Head of caudate nucleus (tissue), 42 donors: ENCODE data around the gene ARHGAP42.

Source experiments
- DNase-seq, 42 donors: peaks; one replicate each; pipeline versions ENCODE4 v3.0.0 to v3.0.0-alpha.2; 2020 to 2021; ENCODE audit warnings: mixed read lengths in 7 of 42
- intact Hi-C: fragments of 100-400 bp; cut with DNase I; formaldehyde crosslinking; loops from one replicate; pipeline ENCODE4 v1.15.0; 2022

ARHGAP42 gene

DNA sequence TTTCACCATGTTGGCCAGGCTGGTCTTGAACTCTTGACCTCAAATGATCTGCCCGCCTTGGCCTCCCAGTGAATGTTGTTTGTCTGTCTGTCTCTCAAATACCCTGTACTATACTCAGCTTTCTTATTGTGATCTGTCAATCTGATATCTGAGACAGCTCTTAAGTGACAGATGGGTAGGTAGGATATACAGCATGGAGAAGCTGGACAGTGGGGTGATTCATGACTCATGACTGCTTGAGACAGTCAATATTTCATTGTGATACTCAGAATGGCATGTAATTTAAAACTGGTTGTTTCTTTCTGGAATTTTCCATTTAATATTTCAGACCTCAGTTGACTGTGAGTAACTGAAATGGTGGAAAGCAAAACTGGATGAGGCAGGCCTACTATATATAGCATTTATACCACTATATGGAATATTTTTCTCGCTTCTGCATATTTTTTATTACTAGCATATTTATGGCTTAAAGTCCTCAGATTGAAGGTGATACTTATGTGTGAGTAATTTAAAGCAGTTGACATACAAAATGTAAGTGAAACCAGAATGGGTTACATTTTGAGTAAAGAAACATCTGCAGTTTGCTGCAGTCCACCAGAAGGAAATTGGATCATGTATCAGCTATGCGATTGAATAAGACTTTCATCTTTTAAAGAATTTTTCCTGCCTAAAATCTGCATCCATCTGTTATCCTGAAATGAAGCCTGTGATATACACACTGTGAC is 22.3 kb downstream of the ARHGAP42 start:
- intact Hi-C loops = no loop called here
- DNase-seq = no peak

- DNase-seq = no peak
- intact Hi-C loops = no loop called here
These were observed 24.9 kb downstream of the ARHGAP42 start for GRCh38 chr11:100711984-100712383.

DNA sequence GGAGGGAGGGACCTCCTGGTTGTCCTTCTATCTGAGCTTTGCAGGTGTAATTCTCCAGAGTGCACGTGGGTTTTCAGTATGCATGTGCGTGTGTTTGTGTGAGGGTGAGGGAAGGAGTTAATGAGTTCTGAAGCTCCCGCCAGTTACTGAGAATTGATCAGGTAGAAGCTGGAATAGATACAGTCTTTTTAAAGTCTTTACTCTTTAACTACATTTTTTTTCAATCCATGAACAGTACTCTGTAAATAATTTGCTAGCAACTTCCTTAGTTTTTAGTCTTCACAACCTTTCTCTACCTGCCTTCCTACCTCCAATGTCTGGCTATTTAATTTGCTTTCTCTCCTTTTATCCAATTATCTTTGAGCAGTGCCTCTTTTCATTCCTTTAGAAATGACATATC is 25.5 kb downstream of the ARHGAP42 start:
- no peak for DNase-seq
- intact Hi-C loops = no loop called here

DNA sequence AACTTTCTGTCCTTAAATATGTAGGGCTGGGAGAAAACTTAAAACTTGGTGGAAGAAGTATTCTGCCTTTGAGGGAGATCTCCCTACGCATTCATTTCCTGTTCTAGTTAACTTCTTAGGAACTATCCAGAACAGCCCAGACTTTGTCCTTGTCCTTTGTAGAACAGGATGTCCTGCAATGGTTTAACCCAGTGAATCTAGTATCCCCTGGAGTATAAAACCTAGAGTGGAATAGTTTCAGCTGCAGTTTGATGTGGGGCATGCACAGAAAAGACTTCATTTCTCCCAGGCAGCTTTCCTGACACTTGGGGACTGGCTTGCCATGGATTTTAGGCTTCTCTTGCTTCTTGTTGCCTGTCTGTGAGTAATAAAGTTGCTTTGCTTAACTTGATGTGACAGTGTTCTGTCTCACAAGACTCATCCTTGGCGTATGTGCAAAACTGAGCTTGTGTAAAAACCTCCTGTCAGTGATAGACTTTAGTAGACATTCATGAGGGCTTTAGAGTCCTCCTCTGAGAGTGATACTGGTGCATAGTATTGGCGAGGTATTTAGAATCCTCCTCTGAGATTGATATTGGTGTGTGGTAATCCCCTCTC is 28.2 kb downstream of the ARHGAP42 start:
- intact Hi-C loops = no loop called here
- no peak for DNase-seq

DNA sequence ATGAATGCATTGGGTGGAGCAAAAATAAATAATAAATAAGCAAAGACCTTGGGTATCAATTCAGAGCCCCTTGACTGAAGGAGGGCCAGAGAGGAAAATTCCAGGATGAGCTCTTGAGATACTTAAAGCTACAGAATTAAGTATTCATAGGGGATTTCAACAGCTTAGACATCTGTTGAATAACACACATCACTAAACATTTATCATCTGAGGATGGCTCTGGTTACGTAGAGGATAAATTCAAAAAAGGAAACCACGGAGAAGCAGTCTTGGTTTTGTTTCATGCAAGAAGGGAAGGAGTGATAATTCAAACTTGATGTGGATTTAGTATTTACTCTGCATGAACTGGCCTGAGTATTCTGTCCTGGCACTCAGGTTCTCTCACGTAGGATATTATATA is 29.8 kb downstream of the ARHGAP42 start:
- DNase-seq = no peak
- intact Hi-C loops = no loop called here

DNA sequence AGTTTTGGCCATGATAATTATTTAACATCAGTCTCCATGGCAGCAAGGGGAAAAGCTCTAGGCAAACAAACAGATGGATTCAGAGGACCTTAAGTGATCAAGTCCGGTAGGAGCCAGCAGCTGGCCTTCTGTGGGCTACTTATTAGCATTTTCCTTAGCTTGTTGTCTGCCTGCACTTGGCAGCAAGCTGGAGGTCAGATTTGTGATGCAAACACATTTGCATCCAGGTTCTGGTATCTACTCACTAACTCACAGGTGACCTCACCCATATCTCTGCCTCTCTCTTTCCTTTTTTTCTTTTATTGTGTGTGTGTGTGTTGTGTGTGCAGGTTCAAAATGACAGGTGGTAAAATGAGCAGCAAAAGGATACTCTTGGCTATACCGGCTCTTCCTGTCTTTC is 32.3 kb downstream of the ARHGAP42 start:
- DNase-seq = peak in 2 of 42 donors; percentile 7 to 18
- intact Hi-C loops = no loop called here

GRCh38 chr11:100719809-100720221 is 32.7 kb downstream of the ARHGAP42 start:
- intact Hi-C loops = no loop called here

DNA sequence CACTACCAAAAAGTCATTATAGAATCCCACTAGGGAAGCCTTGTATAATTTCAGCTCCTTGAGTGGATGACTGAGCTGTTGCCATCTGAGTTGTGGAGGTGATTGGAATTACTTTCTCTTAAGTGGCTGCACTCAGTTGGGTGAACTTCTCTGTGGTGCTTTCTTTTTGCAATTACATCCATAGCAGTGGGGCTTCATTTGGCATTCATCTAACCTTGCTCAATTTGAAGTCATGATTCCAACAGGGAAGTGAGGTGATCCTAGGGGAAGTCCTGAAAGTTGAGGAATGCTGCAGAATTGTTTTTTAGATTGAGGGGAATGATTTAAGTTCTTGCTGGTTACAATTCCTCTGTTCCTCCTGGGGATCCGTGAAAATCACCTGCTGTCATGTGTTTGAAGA is 39.6 kb downstream of the ARHGAP42 start:
- intact Hi-C loops = no loop called here
- no peak for DNase-seq

More at GRCh38 chr11:100719809-100720221, 32.7 kb downstream of the ARHGAP42 start:
- peak in 13 of 42 donors; percentile 9 to 68 (median 23) for DNase-seq

DNA sequence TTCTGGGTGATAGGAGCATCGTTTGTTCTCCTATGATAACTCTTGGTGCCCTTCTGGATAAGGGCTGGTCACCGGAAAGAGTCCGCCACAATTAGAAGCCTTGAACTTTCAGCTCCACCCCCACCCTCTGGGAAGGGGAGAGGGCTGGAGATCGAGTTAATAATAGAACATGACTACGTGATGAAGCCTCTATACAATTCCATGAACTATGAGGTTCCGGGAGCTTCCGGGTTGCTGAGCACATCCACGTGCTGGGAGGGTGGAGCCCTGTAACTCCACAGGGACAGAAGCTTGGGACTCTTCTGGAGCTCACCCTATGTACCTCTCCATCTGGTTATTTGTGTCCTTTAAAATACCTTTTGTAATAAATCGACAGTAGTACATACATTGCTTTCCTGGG is 40.3 kb downstream of the ARHGAP42 start:
- no peak for DNase-seq
- intact Hi-C loops = no loop called here

DNA sequence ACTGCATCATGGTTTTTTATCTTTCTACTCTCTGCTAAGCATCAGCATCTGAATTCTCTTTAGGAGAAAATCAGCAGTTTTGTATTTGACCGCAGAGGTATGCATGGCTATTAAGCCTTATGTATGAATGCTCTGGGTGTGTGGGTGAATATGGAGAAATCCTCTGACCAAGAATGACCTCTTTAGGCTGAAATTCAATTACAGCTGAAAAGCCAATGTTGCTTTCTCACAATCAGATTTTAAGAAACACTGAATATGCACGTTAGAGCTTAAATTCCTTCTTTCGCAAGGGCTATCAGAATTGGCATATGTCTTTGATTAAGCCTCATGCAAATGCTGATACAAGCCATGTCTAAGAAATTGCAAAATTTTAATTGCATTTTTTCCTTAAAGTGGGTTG is 43.2 kb downstream of the ARHGAP42 start:
- DNase-seq = no peak
- intact Hi-C loops = no loop called here

- DNase-seq = no peak
- intact Hi-C loops = no loop called here
These were observed 44.4 kb downstream of the ARHGAP42 start for GRCh38 chr11:100731471-100731870.

- no peak for DNase-seq
- intact Hi-C loops = no loop called here
These were observed 45.9 kb downstream of the ARHGAP42 start for GRCh38 chr11:100732949-100733348.

GRCh38 chr11:100734743-100735527 is 47.8 kb downstream of the ARHGAP42 start:
- intact Hi-C loops = no loop called here
- DNase-seq = no peak

GRCh38 chr11:100735949-100736675 is 49.0 kb downstream of the ARHGAP42 start:
- intact Hi-C loops = no loop called here
- no peak for DNase-seq

GRCh38 chr11:100738701-100739270 is 51.7 kb downstream of the ARHGAP42 start:
- DNase-seq = no peak
- intact Hi-C loops = no loop called here

DNA sequence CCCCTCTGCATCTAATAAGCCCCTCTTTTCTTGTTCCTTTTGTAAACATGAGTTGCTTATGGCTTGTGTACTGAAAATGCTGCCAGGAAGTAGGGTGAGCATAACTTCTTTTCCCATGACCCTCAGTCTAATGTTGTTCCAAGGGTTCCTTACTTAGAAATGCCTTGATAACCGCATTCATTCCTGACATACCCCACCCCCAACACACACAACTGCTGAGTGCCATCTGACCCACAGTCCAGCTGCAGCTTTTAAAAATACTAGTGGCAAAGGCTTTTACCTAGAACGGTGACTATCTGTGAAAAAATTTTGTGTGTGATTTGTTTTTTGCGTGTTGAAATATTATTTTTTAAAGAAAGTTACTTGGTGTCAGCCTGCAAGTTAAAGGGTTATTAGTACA is 52.6 kb downstream of the ARHGAP42 start:
- DNase-seq = no peak
- intact Hi-C loops = no loop called here

- intact Hi-C loops = no loop called here
- no peak for DNase-seq
These were observed 53.4 kb downstream of the ARHGAP42 start for GRCh38 chr11:100740440-100740839.

GRCh38 chr11:100741866-100742625 is 55.0 kb downstream of the ARHGAP42 start:
- DNase-seq = no peak
- intact Hi-C loops = no loop called here

GRCh38 chr11:100746448-100746847 is 59.4 kb downstream of the ARHGAP42 start:
- no peak for DNase-seq
- intact Hi-C loops = no loop called here
